ENCODE data around the gene RGS10. TPM values are rescaled to one million over a fixed set of nuclear protein-coding genes. Genes with fewer than 3 reads are reported as not detected.

The RGS10 gene
- total and polyA plus RNA-seq, 2 of the 8 experiments (the other 6 are each of a cell fraction or from before 2014, with no cell fraction given), result 5.5 to 13.1 TPM

GRCh38 chr10:119499677-119500002 is 42.9 kb downstream of the RGS10 start (continued):
- no peak for TF ChIP-seq CHD7 (IDR thresholded peaks at IDR 0.05; ENCODE audit: insufficient replicate concordance, low read length)
- no peak for TF ChIP-seq ATF2 (IDR thresholded peaks at IDR 0.05; ENCODE audit: low read length)
- no peak for TF ChIP-seq RAD21 (IDR thresholded peaks at IDR 0.05 in 1 of 2, conservative IDR thresholded peaks at IDR 0.05 in 1 of 2; ENCODE audit: low read depth in 2 of 2, low read length in 2 of 2)
- no peak for TF ChIP-seq CREB1 (IDR thresholded peaks at IDR 0.05)
- no peak for TF ChIP-seq TBP (IDR thresholded peaks at IDR 0.05; ENCODE audit: low read depth, low read length)
- no peak for TF ChIP-seq RNF2 (IDR thresholded peaks at IDR 0.05; ENCODE audit: borderline replicate concordance, low read depth, low read length, missing control alignments, poor library complexity, severe bottlenecking)
- no peak for TF ChIP-seq JUN (IDR thresholded peaks at IDR 0.05; ENCODE audit: low read depth, low read length)
- TF ChIP-seq TAF1 (IDR thresholded peaks at IDR 0.05; ENCODE audit: low read depth, low read length), result no peak
- no peak for TF ChIP-seq SIN3A (conservative IDR thresholded peaks at IDR 0.05 in 1 of 2, IDR thresholded peaks at IDR 0.05 in 1 of 2; ENCODE audit: low read depth in 1 of 2, low read length in 2 of 2)
- TF ChIP-seq YY1 (IDR thresholded peaks at IDR 0.05; ENCODE audit: low read depth, low read length), result no peak

Data from H1 (cell line).